Osteocyte (in vitro differentiated cells): ENCODE results near the gene EXD3. TPM values are rescaled to one million over a fixed set of nuclear protein-coding genes. Genes with fewer than 3 reads are reported as not detected.

Experiments
- DNase-seq: peaks from one replicate; pipeline ENCODE4 v3.0.0; 2021; ENCODE audit warnings: mixed read lengths; ENCODE audit not compliant: unreplicated experiment; ENCODE audit errors: extremely low spot score
- H3K27ac Mint-ChIP-seq: one replicate; pipeline ENCODE4 v1.8.0; 2021; ENCODE audit warnings: mild to moderate bottlenecking, mixed read lengths; ENCODE audit not compliant: unreplicated experiment
- H3K27me3 Mint-ChIP-seq: one replicate; pipeline ENCODE4 v1.8.0; 2021; ENCODE audit warnings: mixed read lengths; ENCODE audit not compliant: unreplicated experiment
- H3K36me3 Mint-ChIP-seq: one replicate; pipeline ENCODE4 v1.8.0; 2021; ENCODE audit warnings: mixed read lengths; ENCODE audit not compliant: unreplicated experiment
- H3K4me1 Mint-ChIP-seq: one replicate; pipeline ENCODE4 v1.8.0; 2021; ENCODE audit warnings: mixed read lengths; ENCODE audit not compliant: unreplicated experiment
- H3K4me3 Mint-ChIP-seq: one replicate; pipeline ENCODE4 v1.8.0; 2021; ENCODE audit warnings: mild to moderate bottlenecking, moderate library complexity, mixed read lengths; ENCODE audit not compliant: unreplicated experiment
- H3K9me3 Mint-ChIP-seq: one replicate; pipeline ENCODE4 v1.8.0; 2021; ENCODE audit warnings: mixed read lengths; ENCODE audit not compliant: unreplicated experiment
- total RNA-seq: library from RNA; stranded (reverse); gene quantifications from 2 replicates; pipeline ENCODE4 v1.2.1, GENCODE V29; 2021
- TF ChIP-seq, protein P1 (sequence below): fragments of 200-600 bp; sonication (generic); IDR thresholded peaks from 2 replicates; pipeline ENCODE4 v1.5.0; 2021; ENCODE audit warnings: antibody characterized with exemption, mild to moderate bottlenecking, moderate library complexity

EXD3 gene
- total RNA-seq, 1 donor from 2014 or later: 21.5 TPM

DNA sequence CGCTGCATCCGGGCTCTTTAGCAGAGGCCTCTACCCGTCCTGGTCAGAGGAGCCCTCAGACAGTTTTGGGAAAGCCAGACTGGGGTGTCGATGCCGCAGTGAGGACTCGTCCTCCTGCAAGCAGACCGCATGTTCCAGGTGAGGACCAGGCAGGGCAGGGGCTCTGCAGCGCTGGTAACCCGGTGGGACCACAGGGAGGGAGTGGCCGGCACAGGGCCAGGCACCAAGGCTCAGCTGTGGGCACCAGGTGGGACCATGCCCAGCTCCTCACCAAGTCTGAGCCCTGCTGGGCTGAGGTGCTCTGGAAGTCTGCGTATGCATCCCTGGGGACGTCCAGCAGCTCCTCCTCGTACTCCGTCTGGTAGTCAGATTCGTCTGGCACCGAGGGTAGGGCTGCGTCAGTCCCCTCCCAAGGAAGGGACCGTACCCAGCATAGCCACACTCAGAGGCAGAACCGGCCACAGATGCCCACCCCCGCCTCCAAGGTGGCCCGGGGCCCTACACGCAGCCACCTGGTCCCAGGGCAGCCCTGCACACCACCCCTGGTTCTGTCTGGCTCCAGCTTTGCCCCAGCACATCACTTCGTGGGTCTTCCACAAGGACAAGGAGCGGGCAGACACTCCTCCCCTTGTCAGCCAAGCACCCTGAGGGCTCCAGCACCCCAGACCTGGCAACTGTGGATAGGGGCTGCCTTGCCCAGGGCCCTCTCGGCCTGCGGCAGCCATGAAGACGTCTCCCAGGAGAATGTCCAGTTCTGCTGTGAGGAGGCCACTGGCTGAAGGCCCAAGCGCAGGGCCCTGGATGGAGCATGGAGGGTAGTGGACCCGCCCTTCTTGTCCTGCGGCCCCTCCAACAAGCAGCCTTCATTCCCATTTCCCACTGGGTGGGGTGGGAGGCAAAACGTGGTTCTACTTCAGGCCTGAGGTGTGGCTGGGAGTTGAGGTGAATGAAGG, 37.7 kb upstream of the EXD3 start:
- Mint-ChIP-seq H3K4me3 (no peak overlapping the region), H3K36me3 (peaks cover 3% of the 10 kb centered on the region), H3K4me1 (peaks cover 20% of the 10 kb centered on the region), H3K9me3 (no peaks in the 10 kb centered on the region), H3K27me3 (no peaks in the 10 kb centered on the region), H3K27ac (no peak overlapping the region)
- no peak for DNase-seq
- TF ChIP-seq, protein P1, sequence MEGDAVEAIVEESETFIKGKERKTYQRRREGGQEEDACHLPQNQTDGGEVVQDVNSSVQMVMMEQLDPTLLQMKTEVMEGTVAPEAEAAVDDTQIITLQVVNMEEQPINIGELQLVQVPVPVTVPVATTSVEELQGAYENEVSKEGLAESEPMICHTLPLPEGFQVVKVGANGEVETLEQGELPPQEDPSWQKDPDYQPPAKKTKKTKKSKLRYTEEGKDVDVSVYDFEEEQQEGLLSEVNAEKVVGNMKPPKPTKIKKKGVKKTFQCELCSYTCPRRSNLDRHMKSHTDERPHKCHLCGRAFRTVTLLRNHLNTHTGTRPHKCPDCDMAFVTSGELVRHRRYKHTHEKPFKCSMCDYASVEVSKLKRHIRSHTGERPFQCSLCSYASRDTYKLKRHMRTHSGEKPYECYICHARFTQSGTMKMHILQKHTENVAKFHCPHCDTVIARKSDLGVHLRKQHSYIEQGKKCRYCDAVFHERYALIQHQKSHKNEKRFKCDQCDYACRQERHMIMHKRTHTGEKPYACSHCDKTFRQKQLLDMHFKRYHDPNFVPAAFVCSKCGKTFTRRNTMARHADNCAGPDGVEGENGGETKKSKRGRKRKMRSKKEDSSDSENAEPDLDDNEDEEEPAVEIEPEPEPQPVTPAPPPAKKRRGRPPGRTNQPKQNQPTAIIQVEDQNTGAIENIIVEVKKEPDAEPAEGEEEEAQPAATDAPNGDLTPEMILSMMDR: no peak

DNA sequence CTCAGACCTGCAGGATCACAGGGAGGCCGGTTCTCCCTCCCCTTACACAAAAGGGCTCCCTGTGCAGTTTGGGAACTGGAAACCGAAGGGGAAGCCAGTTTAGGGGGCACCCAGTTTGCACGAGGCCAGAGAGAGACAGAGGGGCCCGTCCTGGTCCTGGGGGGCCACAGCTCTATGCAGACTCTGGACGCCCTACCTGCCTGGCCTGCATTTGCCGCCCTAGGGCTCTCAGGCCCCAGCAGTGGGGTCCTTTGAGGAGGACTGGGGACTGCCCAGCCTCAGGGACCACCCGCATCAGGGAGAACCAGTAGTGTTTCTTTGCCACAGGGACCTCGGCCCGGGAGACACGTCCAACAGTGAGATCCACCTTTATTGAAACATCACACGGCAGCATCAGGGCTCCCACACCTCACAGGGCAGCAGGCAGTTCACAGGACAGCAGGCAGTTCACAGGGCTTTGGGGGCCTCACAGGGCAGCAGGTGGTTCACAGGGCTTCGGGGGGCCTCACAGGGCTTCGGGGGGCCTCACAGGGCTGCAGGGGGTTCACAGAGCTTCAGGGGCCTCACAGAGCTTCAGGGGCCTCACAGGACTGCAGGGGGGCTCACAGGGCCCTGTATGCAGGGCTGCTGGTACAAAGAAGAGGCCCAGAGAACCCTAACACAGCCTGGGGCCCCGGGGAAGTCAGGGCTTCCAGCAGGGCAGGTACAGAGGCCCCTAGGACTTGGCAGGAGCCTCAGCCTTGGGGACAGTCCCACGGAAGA, 36.8 kb upstream of the EXD3 start:
- Mint-ChIP-seq H3K27me3 (no peaks in the 10 kb centered on the region), H3K27ac (peak overlapping the region; percentile 44), H3K4me1 (peaks cover 22% of the 10 kb centered on the region), H3K4me3 (peak overlapping the region; percentile 45), H3K36me3 (peaks cover 3% of the 10 kb centered on the region), H3K9me3 (no peaks in the 10 kb centered on the region)
- TF ChIP-seq, protein P1: no peak
- no peak for DNase-seq

DNA sequence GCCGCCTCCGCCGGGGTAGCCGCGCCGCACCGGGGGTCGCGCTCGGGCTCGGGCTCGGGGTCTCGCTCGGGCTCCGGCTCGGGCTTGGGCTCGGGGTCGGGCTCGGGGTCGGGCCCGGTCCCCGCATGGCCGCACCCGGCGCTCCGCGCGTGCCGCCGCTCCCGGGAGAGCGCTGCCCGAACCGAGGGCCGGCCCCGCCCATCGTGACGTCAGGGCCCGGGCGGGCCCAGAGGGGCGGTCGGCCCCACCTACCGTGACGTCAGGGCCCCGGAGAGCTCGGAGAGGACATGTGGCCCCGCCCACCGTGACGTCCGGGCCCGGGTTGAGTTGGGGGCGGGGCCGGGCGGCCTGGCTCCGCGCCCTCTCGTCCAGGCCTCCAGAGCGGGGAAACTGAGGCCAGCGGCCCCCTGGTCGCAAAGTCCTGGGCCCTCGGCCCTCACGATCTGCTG, 36.2 kb upstream of the EXD3 start, which contains the start of gene NSMF:
Gene NSMF, minus strand, starts transcription at position 183 of the 449 bp plus-strand sequence. CDS start 232 bp downstream, outside the sequence.
- Mint-ChIP-seq H3K4me3 (peak within 1 kb of the TSS; percentile 60), H3K27me3 (no peaks in the 10 kb centered on the region), H3K4me1 (peaks cover 25% of the 10 kb centered on the region), H3K36me3 (peaks cover 3% of the 10 kb centered on the region), H3K27ac (peak within 1 kb of the TSS; percentile 44), H3K9me3 (no peaks in the 10 kb centered on the region)
- TF ChIP-seq, protein P1: no peak
- peak; percentile 98 for DNase-seq

DNA sequence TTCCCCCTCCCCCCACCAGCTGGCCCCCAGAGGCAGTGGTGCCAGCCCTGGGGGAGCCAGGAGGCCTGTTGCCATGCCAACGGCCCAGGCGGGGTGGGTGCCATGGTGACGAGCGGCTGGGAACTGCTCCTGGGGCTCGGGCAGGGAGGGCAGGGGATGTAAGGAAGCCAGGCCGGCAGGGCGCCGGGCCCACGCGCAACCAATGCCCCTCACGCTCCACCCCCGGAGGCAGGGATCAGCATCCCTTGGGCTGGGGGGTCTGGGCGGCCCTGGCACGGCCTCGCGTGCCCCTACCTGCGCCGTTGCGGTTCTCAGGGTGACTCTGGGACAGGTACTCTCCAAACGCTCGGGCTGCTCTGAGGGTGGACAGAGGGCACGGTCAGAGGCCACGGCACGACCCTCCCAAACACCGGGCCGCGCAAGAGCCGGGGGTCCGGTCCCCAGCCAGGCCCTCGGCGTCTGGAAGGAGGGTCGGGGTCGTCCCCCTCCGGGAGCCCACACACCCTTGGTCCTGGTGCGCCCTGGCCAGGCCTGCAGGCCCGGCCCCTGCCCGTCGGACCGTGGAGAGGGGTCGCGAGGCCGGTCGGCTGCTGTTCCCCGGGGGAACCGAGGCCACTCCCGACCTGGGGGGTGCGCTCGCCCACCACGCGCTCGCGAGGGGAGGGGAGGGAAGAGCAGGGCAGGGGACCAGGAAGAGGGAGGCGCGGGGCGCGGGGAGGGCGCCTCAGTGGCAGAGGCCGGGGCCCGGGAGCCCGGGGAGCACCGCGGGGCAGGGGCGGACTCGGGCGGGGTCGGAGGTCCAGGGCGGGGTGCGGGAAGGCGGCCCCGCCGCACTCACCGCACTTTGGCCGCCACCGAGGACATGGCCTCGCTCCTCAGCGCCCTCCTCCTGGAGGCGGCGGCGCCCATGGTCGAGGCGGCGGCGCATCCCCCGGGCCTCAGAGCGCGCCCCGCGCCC, 35.5 kb upstream of the EXD3 start:
- peak overlapping the region; percentile 95 for H3K27ac Mint-ChIP-seq
- DNase-seq: no peak
- no peaks in the 10 kb centered on the region for H3K27me3 Mint-ChIP-seq
- TF ChIP-seq, protein P1: no peak
- peak overlapping the region; percentile 60 for H3K4me3 Mint-ChIP-seq
- no peaks in the 10 kb centered on the region for H3K9me3 Mint-ChIP-seq
- H3K36me3 Mint-ChIP-seq: peaks cover 3% of the 10 kb centered on the region
- H3K4me1 Mint-ChIP-seq: peaks cover 29% of the 10 kb centered on the region
